ENCODE measurements around the gene CCL4.

The CCL4 gene

DNA sequence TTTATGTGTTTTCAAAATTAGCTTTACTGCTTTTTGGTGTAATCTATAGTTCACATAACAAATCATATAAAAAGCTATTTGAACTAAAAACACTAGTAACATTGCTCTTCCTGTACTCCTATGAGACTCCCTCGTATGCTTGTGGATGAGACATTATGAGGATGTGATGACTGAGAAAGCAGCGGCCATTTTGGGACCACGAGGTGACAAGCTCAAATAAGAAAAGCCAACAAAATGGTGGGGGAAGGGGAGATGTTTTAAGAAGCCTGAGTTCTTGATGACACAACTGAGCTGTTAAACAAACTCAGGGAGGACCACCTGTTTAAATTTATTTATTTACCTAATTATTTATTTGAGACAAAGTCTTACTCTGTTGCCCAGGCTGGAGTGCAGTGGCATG is 35.1 kb upstream of the CCL4 start:
- peaks cover 0 to 3% of the 10 kb centered on the region in 2 donors for H3K9me3 ChIP-seq (replicated peaks in 1 of 2; ENCODE audit: control insufficient read depth in 2 of 2, insufficient read depth in 1 of 2, low read depth in 1 of 2, low read length in 2 of 2)
- no peaks in the 10 kb centered on the region for H3K79me1 ChIP-seq (ENCODE audit: low read depth, low read length)
- H4K91ac ChIP-seq (ENCODE audit: low read depth, low read length, poor library complexity): no peak overlapping the region
- no peak overlapping the region for H3K9ac ChIP-seq (ENCODE audit: low read depth, low read length, poor library complexity)
- H3K14ac ChIP-seq (ENCODE audit: low read length): no peak overlapping the region
- no peaks in the 10 kb centered on the region for H3K4me1 ChIP-seq (ENCODE audit: control insufficient read depth in 2 of 2, insufficient read depth in 1 of 2, low read depth in 1 of 2, low read length in 2 of 2)
- H2BK12ac ChIP-seq (ENCODE audit: low read length): no peak overlapping the region
- no peak overlapping the region for H2BK15ac ChIP-seq (ENCODE audit: low read length)
- no peak overlapping the region for H2AFZ ChIP-seq (ENCODE audit: low read length)
- H2BK5ac ChIP-seq (ENCODE audit: low read length): no peak overlapping the region
- WGBS, 2 donors (ENCODE audit: extremely low coverage in 2 of 2, insufficient read length in 2 of 2, insufficient replicate concordance in 1 of 2): no CpG with 5 or more reads among the region's 3 CpGs
- DNase-seq (ENCODE audit: low spot score): no peak
- H3K4me3 ChIP-seq (ENCODE audit: low read length in 2 of 2): no peak overlapping the region
- H3K27ac ChIP-seq (replicated peaks; ENCODE audit: low read length): no peak overlapping the region
- H4K8ac ChIP-seq (ENCODE audit: low read depth, low read length): no peak overlapping the region
- no peak overlapping the region for H3K23ac ChIP-seq (ENCODE audit: low read depth, low read length, poor library complexity)
- no peak overlapping the region for H2BK120ac ChIP-seq (ENCODE audit: low read depth, low read length)
- H3K4me2 ChIP-seq (ENCODE audit: insufficient read depth, low read length, poor library complexity, severe bottlenecking): no peak overlapping the region
- no peak overlapping the region for H3K18ac ChIP-seq (ENCODE audit: low read length)
- no peak overlapping the region for H3K4ac ChIP-seq (ENCODE audit: low read length)
- no peak overlapping the region for H2AK5ac ChIP-seq (ENCODE audit: low read depth, low read length)
- no peaks in the 10 kb centered on the region for H3K27me3 ChIP-seq (ENCODE audit: control insufficient read depth in 3 of 3, insufficient read depth in 3 of 3, low read depth in 1 of 3, low read length in 3 of 3)
- no peaks in the 10 kb centered on the region for H3K36me3 ChIP-seq (replicated peaks in 1 of 2; ENCODE audit: control insufficient read depth in 2 of 2, insufficient read depth in 2 of 2, low read length in 2 of 2)

- Histone ChIP-seq H3K79me1 (ENCODE audit: low read depth, low read length) (no peaks in the 10 kb centered on the region), H3K23ac (ENCODE audit: low read depth, low read length, poor library complexity) (no peak overlapping the region), H2AFZ (ENCODE audit: low read length) (no peak overlapping the region), H3K36me3 (replicated peaks in 1 of 2; ENCODE audit: control insufficient read depth in 2 of 2, insufficient read depth in 2 of 2, low read length in 2 of 2) (no peaks in the 10 kb centered on the region), H2BK120ac (ENCODE audit: low read depth, low read length) (no peak overlapping the region), H2BK5ac (ENCODE audit: low read length) (no peak overlapping the region), H3K14ac (ENCODE audit: low read length) (no peak overlapping the region), H3K4me1 (ENCODE audit: control insufficient read depth in 2 of 2, insufficient read depth in 1 of 2, low read depth in 1 of 2, low read length in 2 of 2) (no peaks in the 10 kb centered on the region), H2BK12ac (ENCODE audit: low read length) (no peak overlapping the region), H3K27ac (replicated peaks; ENCODE audit: low read length) (no peak overlapping the region), H3K4ac (ENCODE audit: low read length) (no peak overlapping the region), H3K4me3 (ENCODE audit: low read length in 2 of 2) (no peak overlapping the region), H3K9ac (ENCODE audit: low read depth, low read length, poor library complexity) (no peak overlapping the region), H3K4me2 (ENCODE audit: insufficient read depth, low read length, poor library complexity, severe bottlenecking) (no peak overlapping the region), H2BK15ac (ENCODE audit: low read length) (no peak overlapping the region), H3K9me3 (replicated peaks in 1 of 2; ENCODE audit: control insufficient read depth in 2 of 2, insufficient read depth in 1 of 2, low read depth in 1 of 2, low read length in 2 of 2) (peaks cover 0 to 2% of the 10 kb centered on the region in 2 donors), H3K27me3 (ENCODE audit: control insufficient read depth in 3 of 3, insufficient read depth in 3 of 3, low read depth in 1 of 3, low read length in 3 of 3) (no peaks in the 10 kb centered on the region), H4K91ac (ENCODE audit: low read depth, low read length, poor library complexity) (no peak overlapping the region), H2AK5ac (ENCODE audit: low read depth, low read length) (no peak overlapping the region), H3K18ac (ENCODE audit: low read length) (no peak overlapping the region), H4K8ac (ENCODE audit: low read depth, low read length) (no peak overlapping the region)
- DNase-seq (ENCODE audit: low spot score): no peak
Measured at GRCh38 chr17:36069136-36069535, 34.5 kb upstream of the CCL4 start.

DNA sequence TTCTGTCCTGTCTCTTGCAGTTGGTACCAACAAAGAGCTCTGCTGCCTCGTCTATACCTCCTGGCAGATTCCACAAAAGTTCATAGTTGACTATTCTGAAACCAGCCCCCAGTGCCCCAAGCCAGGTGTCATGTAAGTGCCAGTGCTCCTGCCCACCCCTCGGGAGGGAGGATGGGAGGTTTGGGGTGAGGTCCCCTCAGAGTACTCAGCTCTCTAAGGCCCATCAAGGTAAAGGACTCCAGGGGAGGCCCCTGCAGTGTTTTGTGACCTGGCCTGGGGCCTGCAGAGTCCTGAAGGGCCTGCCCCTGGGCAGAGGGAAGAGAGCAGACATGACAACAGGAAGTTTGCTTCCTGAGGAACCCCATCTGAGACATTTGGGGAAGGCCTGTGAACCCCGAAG is 33.2 kb upstream of the CCL4 start:
- Histone ChIP-seq H3K23ac (ENCODE audit: low read depth, low read length, poor library complexity) (no peak overlapping the region), H3K27ac (replicated peaks; ENCODE audit: low read length) (no peak overlapping the region), H3K27me3 (ENCODE audit: control insufficient read depth in 3 of 3, insufficient read depth in 3 of 3, low read depth in 1 of 3, low read length in 3 of 3) (no peaks in the 10 kb centered on the region), H4K91ac (ENCODE audit: low read depth, low read length, poor library complexity) (no peak overlapping the region), H3K18ac (ENCODE audit: low read length) (no peak overlapping the region), H3K9me3 (replicated peaks in 1 of 2; ENCODE audit: control insufficient read depth in 2 of 2, insufficient read depth in 1 of 2, low read depth in 1 of 2, low read length in 2 of 2) (no peaks in the 10 kb centered on the region), H2AFZ (ENCODE audit: low read length) (no peak overlapping the region), H2AK5ac (ENCODE audit: low read depth, low read length) (no peak overlapping the region), H2BK15ac (ENCODE audit: low read length) (no peak overlapping the region), H3K9ac (ENCODE audit: low read depth, low read length, poor library complexity) (no peak overlapping the region), H2BK5ac (ENCODE audit: low read length) (no peak overlapping the region), H4K8ac (ENCODE audit: low read depth, low read length) (no peak overlapping the region), H2BK12ac (ENCODE audit: low read length) (no peak overlapping the region), H3K4me2 (ENCODE audit: insufficient read depth, low read length, poor library complexity, severe bottlenecking) (no peak overlapping the region), H3K4ac (ENCODE audit: low read length) (no peak overlapping the region), H3K4me3 (ENCODE audit: low read length in 2 of 2) (no peak overlapping the region), H3K36me3 (replicated peaks in 1 of 2; ENCODE audit: control insufficient read depth in 2 of 2, insufficient read depth in 2 of 2, low read length in 2 of 2) (no peaks in the 10 kb centered on the region), H3K14ac (ENCODE audit: low read length) (no peak overlapping the region), H2BK120ac (ENCODE audit: low read depth, low read length) (no peak overlapping the region), H3K4me1 (ENCODE audit: control insufficient read depth in 2 of 2, insufficient read depth in 1 of 2, low read depth in 1 of 2, low read length in 2 of 2) (no peaks in the 10 kb centered on the region), H3K79me1 (ENCODE audit: low read depth, low read length) (no peaks in the 10 kb centered on the region)
- no peak for DNase-seq (ENCODE audit: low spot score)
- no CpG with 5 or more reads among the region's 3 CpGs for WGBS, 2 donors (ENCODE audit: extremely low coverage in 2 of 2, insufficient read length in 2 of 2, insufficient replicate concordance in 1 of 2)

DNA sequence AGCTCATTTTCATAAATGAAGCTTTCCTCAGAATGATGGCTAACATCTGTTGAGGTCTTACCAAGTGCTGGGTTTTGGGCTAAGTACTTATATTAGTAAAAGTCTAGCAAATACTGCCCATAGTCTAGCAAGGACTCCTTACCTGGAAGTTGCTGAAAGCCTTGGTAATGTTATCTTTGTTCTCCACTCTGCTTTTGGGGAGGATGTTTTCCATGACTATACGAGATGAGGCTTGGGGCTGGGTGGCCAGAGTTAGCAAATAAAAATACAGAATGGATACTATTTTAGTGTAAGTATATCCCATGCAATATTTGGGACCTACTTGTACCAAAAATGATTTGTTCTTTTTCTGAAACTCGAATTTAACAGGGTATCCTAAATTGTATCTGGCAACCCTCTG is 31.9 kb upstream of the CCL4 start:
- DNase-seq (ENCODE audit: low spot score): no peak

More for the DNA sequence above, 31.9 kb upstream of the CCL4 start:
- Histone ChIP-seq H2BK120ac (ENCODE audit: low read depth, low read length) (no peak overlapping the region), H4K91ac (ENCODE audit: low read depth, low read length, poor library complexity) (no peak overlapping the region), H2BK12ac (ENCODE audit: low read length) (no peak overlapping the region), H3K4me2 (ENCODE audit: insufficient read depth, low read length, poor library complexity, severe bottlenecking) (no peak overlapping the region), H3K79me1 (ENCODE audit: low read depth, low read length) (no peaks in the 10 kb centered on the region), H2AFZ (ENCODE audit: low read length) (no peak overlapping the region), H3K14ac (ENCODE audit: low read length) (no peak overlapping the region), H3K9ac (ENCODE audit: low read depth, low read length, poor library complexity) (no peak overlapping the region), H3K4ac (ENCODE audit: low read length) (no peak overlapping the region), H2BK15ac (ENCODE audit: low read length) (no peak overlapping the region), H2BK5ac (ENCODE audit: low read length) (no peak overlapping the region), H3K27me3 (ENCODE audit: control insufficient read depth in 3 of 3, insufficient read depth in 3 of 3, low read depth in 1 of 3, low read length in 3 of 3) (no peaks in the 10 kb centered on the region), H4K8ac (ENCODE audit: low read depth, low read length) (no peak overlapping the region), H3K36me3 (replicated peaks in 1 of 2; ENCODE audit: control insufficient read depth in 2 of 2, insufficient read depth in 2 of 2, low read length in 2 of 2) (no peaks in the 10 kb centered on the region), H3K27ac (replicated peaks; ENCODE audit: low read length) (no peak overlapping the region), H2AK5ac (ENCODE audit: low read depth, low read length) (no peak overlapping the region), H3K4me3 (ENCODE audit: low read length in 2 of 2) (no peak overlapping the region), H3K18ac (ENCODE audit: low read length) (no peak overlapping the region), H3K4me1 (ENCODE audit: control insufficient read depth in 2 of 2, insufficient read depth in 1 of 2, low read depth in 1 of 2, low read length in 2 of 2) (no peaks in the 10 kb centered on the region), H3K23ac (ENCODE audit: low read depth, low read length, poor library complexity) (no peak overlapping the region), H3K9me3 (replicated peaks in 1 of 2; ENCODE audit: control insufficient read depth in 2 of 2, insufficient read depth in 1 of 2, low read depth in 1 of 2, low read length in 2 of 2) (no peaks in the 10 kb centered on the region)
- WGBS, 2 donors (ENCODE audit: extremely low coverage in 2 of 2, insufficient read length in 2 of 2, insufficient replicate concordance in 1 of 2): no CpG with 5 or more reads among the region's 2 CpGs

Data from neuronal stem cell (in vitro differentiated cells).